Kidney epithelial cell (primary cell): ENCODE data around the gene CNGA1. TPM values are rescaled to one million over a fixed set of nuclear protein-coding genes. Genes with fewer than 3 reads are reported as not detected.

ENCODE experiments used
- DNase-seq: peaks from one replicate; pipeline ENCODE4 v3.0.0-alpha.2; 2010; ENCODE audit warnings: low read depth
- H3K27me3 ChIP-seq: 2 replicates; pipeline ENCODE4 v1.6.0; 2011; ENCODE audit warnings: low read length; ENCODE audit not compliant: control insufficient read depth, insufficient read depth
- H3K36me3 ChIP-seq: 2 replicates; pipeline ENCODE4 v1.5.1; 2011; ENCODE audit warnings: low read length; ENCODE audit not compliant: control insufficient read depth, insufficient read depth
- H3K4me3 ChIP-seq: 2 replicates; pipeline ENCODE4 v1.5.1; 2011; ENCODE audit warnings: low read depth, mild to moderate bottlenecking, control low read depth, low read length
- total RNA-seq: library from RNA; depleted of rRNA; stranded (reverse); fragments of >200 nt; gene quantifications from 2 replicates; pipeline ENCODE4 v1.2.3, GENCODE V29; 2015
- TF ChIP-seq, protein P1 (sequence below): IDR thresholded peaks from 2 replicates; pipeline ENCODE4 v1.5.1; 2011; ENCODE audit warnings: mild to moderate bottlenecking, moderate library complexity, low read length, control low read depth, inconsistent platforms; ENCODE audit not compliant: insufficient read depth, poor library complexity, severe bottlenecking

The CNGA1 gene
- total RNA-seq, 1 donor from 2014 or later = 0.04 TPM

DNA sequence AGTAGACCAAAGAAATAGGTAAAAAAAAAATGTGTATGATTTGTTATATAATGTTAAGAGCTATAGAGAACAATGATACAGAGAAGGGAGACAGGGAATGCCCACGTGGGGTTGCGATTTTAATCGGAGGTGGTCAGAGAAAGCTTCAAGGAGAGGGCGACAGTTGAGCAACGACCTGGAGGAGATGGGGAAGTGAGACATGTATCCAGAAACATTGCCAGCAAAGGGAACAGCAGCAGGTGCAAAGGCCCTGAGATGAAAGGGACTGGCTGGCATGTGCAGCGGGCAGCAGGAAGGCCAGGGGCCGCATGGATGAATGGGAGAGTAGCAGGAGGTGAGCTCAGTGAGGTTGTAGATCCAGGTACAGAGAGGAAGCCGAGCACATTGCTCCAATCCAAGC lies 33.0 kb upstream of the CNGA1 start:
- no peak for DNase-seq
- no peaks in the 10 kb centered on the region for H3K27me3 ChIP-seq
- no peaks in the 10 kb centered on the region for H3K36me3 ChIP-seq
- H3K4me3 ChIP-seq = no peak overlapping the region
- TF ChIP-seq, protein P1, sequence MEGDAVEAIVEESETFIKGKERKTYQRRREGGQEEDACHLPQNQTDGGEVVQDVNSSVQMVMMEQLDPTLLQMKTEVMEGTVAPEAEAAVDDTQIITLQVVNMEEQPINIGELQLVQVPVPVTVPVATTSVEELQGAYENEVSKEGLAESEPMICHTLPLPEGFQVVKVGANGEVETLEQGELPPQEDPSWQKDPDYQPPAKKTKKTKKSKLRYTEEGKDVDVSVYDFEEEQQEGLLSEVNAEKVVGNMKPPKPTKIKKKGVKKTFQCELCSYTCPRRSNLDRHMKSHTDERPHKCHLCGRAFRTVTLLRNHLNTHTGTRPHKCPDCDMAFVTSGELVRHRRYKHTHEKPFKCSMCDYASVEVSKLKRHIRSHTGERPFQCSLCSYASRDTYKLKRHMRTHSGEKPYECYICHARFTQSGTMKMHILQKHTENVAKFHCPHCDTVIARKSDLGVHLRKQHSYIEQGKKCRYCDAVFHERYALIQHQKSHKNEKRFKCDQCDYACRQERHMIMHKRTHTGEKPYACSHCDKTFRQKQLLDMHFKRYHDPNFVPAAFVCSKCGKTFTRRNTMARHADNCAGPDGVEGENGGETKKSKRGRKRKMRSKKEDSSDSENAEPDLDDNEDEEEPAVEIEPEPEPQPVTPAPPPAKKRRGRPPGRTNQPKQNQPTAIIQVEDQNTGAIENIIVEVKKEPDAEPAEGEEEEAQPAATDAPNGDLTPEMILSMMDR = no peak

DNA sequence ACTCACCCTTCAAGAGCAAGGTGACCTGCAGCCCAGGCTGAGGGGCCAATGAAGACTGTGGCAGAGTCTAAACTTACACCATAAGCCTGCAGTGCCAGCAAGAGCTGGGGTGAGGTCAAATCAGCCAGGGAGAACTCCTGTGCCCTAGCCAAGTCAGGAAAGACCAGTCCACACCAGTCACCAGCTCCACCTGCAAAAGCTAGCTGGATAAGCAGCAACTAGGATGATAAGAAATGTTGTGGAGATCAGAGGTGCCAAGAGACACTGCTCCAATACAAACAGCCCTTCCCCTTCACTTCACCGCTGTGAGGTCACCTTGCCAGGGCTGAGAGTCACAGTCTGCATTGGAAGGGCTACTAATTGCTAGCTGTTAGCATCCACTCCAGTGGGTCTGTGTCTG lies 31.4 kb upstream of the CNGA1 start:
- no peaks in the 10 kb centered on the region for H3K36me3 ChIP-seq
- no peak for DNase-seq
- no peak overlapping the region for H3K4me3 ChIP-seq
- TF ChIP-seq, protein P1 = no peak
- no peaks in the 10 kb centered on the region for H3K27me3 ChIP-seq

DNA sequence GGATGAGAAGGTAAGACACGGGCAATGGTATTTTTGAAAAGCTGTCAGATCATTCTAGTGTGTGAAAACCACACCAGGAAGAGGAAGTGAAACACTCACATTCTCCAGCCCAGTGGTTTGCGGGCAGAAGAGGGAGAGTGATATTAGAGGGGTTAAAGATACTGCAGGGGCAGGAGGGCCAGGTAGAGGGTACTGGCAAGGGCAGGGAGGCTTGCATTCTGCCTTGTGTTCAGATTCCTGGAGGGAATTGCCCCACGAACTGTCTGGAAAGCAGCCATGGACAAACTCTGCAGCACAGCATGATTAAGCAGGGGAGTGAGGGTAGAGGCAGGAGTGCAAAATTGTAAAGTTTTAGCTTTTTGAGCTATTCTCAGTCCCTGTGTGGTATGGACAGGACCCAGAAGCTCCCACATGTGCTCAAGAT lies 31.0 kb upstream of the CNGA1 start:
- TF ChIP-seq, protein P1 = no peak

DNA sequence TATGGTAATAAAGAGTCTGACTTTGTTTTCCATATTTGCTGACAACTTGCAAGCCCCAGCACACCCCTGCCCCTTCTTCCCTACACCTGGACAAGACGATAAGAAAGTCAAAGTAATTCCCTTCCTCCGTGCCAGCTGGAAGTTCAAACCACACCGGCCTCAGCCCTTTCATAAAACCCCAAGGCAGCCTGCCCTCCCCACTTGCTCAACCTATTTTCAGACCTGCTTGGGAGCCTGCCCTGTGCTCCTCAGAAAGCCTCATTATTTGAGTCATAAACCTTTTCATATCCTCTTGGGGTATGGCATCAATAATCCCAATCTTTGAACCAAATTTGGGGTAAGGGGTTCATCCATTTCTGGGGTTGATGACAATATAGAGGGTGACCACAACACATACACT lies 29.6 kb upstream of the CNGA1 start:
- Histone ChIP-seq H3K36me3 (no peaks in the 10 kb centered on the region), H3K4me3 (no peak overlapping the region), H3K27me3 (no peaks in the 10 kb centered on the region)
- no peak for DNase-seq
- TF ChIP-seq, protein P1 = no peak

More for the DNA sequence above, 31.0 kb upstream of the CNGA1 start:
- DNase-seq = no peak
- no peaks in the 10 kb centered on the region for H3K36me3 ChIP-seq
- no peaks in the 10 kb centered on the region for H3K27me3 ChIP-seq
- no peak overlapping the region for H3K4me3 ChIP-seq

DNA sequence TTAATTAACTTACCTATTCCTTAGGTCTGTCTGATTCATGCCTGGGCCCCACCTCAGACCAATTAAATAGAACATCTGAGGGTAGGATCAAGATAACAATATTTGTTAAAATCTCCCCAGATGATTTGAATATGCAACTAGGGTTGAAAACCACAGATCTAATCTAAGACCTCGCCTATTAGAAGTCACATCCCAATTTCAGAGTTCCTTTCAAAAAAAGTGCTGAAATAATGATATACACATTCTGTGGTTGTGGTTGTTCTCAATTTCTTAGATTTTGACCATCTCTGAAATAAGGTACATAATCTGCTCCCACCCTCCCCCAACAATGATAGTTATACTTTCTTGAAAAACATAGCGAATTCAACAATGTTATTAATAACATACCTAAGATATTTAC lies 27.8 kb upstream of the CNGA1 start:
- no peak for DNase-seq
- TF ChIP-seq, protein P1 = no peak
- Histone ChIP-seq H3K27me3 (no peaks in the 10 kb centered on the region), H3K36me3 (no peaks in the 10 kb centered on the region), H3K4me3 (no peak overlapping the region)

DNA sequence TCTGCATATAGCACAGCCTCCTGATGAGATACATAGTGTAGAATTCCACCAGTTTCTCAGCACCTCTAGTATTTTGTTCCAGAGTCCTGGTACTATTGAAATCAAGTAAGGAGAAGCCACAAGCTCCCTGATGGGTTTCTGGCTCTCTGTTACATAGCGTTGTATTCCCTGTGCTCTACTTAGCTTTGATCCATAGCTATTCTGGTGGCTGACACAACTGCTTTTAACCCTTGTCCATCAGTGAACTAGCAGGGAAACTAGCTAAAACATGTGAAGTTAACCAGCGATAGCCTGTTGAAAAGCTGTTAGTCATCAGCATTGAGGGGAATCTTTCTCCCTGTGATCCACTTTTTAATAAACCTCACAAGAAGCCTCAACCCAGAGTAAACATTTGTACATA lies 27.0 kb upstream of the CNGA1 start:
- TF ChIP-seq, protein P1 = no peak
- Histone ChIP-seq H3K4me3 (no peak overlapping the region), H3K27me3 (no peaks in the 10 kb centered on the region), H3K36me3 (no peaks in the 10 kb centered on the region)
- DNase-seq = no peak
